SU-DHL-6 (cell line): Measurements from ENCODE around the gene SOCS7.

Source experiments
- CTCF ChIP-seq: fragments of 200-600 bp; sonication (generic); IDR thresholded peaks from one replicate; pipeline ENCODE4 v1.5.1; 2017; ENCODE audit warnings: antibody characterized with exemption, mild to moderate bottlenecking, low read length, moderate library complexity; ENCODE audit not compliant: insufficient read depth, poor library complexity, severe bottlenecking
- EZH2phosphoT487 ChIP-seq: fragments of 200-600 bp; sonication (generic), shearing (Covaris generic); conservative IDR thresholded peaks from 2 replicates; pipeline ENCODE4 v1.6.1; 2018; ENCODE audit warnings: mild to moderate bottlenecking, antibody characterized with exemption, low read length, moderate library complexity, mixed read lengths

GRCh38 chr17:38363016-38363415 lies 11.4 kb downstream of the SOCS7 start:
- TF ChIP-seq CTCF, result no peak
- TF ChIP-seq EZH2phosphoT487, result no peak
